Peyer's patch (tissue), 4 donors: ENCODE data around the gene NEUROG2. TPM values are rescaled to one million over a fixed set of nuclear protein-coding genes. Genes with fewer than 3 reads are reported as not detected.

Experiments used
- DNase-seq, 3 donors: peaks; one replicate each; pipeline ENCODE4 v3.0.0-alpha.2; 2017 to 2019
- H3K27ac ChIP-seq, 4 donors: fragments of 200-600 bp; sonication (generic); one replicate each; pipeline ENCODE4 v1.5.1; 2016 to 2019
- H3K27me3 ChIP-seq, 2 donors: fragments of 200-600 bp; sonication (generic); one replicate each; pipeline ENCODE4 v1.5.1; 2019
- H3K36me3 ChIP-seq, 3 donors: fragments of 200-600 bp; sonication (generic); one replicate each; pipeline ENCODE4 v1.5.1; 2016 to 2019
- H3K4me1 ChIP-seq, 4 donors: fragments of 200-600 bp; sonication (generic); one replicate each; pipeline ENCODE4 v1.5.1; 2016 to 2019
- H3K4me3 ChIP-seq, 4 donors: fragments of 200-600 bp; sonication (generic); 1 replicate in 3 of 4; 2 replicates in 1 of 4; pipeline ENCODE4 v1.5.1; 2016 to 2019; ENCODE audit warnings: mild to moderate bottlenecking in 1 of 4
- H3K9me3 ChIP-seq, 4 donors: fragments of 200-600 bp; sonication (generic); one replicate each; pipeline ENCODE4 v1.5.1; 2016 to 2019; ENCODE audit warnings: mild to moderate bottlenecking in 1 of 4
- POLR2A ChIP-seq, 2 donors: fragments of 450-650 bp; IDR thresholded peaks; one replicate each; pipeline ENCODE4 v1.5.1; 2017; ENCODE audit warnings: antibody characterized with exemption in 2 of 2, mild to moderate bottlenecking in 2 of 2, moderate library complexity in 2 of 2
- total RNA-seq, 4 donors: library from RNA; depleted of rRNA; stranded (reverse); fragments of >200 nt; gene quantifications; one replicate each; pipeline ENCODE4 v1.1.0, GENCODE V29; 2016
- TF ChIP-seq, protein P1 (sequence below), 6 experiments: fragments of 450-650 bp in 4 of 6; fragments of 200-600 bp in 2 of 6; sonication (generic) in 1 of 6; IDR thresholded peaks; one replicate each; pipeline ENCODE4 v1.5.1; 2017 to 2019; ENCODE audit warnings: antibody characterized with exemption in 6 of 6, mild to moderate bottlenecking in 3 of 6, moderate library complexity in 1 of 6

Gene NEUROG2
- total RNA-seq, 4 donors from 2014 or later, result not detected

GRCh38 chr4:112545346-112545745 lies 29.4 kb upstream of the NEUROG2 start:
- H3K4me3 ChIP-seq, result no peak overlapping the region
- TF ChIP-seq, protein P1, sequence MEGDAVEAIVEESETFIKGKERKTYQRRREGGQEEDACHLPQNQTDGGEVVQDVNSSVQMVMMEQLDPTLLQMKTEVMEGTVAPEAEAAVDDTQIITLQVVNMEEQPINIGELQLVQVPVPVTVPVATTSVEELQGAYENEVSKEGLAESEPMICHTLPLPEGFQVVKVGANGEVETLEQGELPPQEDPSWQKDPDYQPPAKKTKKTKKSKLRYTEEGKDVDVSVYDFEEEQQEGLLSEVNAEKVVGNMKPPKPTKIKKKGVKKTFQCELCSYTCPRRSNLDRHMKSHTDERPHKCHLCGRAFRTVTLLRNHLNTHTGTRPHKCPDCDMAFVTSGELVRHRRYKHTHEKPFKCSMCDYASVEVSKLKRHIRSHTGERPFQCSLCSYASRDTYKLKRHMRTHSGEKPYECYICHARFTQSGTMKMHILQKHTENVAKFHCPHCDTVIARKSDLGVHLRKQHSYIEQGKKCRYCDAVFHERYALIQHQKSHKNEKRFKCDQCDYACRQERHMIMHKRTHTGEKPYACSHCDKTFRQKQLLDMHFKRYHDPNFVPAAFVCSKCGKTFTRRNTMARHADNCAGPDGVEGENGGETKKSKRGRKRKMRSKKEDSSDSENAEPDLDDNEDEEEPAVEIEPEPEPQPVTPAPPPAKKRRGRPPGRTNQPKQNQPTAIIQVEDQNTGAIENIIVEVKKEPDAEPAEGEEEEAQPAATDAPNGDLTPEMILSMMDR (IDR thresholded peaks at IDR 0.05), result no peak
- no peak for TF ChIP-seq POLR2A (IDR thresholded peaks at IDR 0.05)
- H3K4me1 ChIP-seq, result no peaks in the 10 kb centered on the region
- H3K9me3 ChIP-seq, result no peaks in the 10 kb centered on the region
- no peak overlapping the region for H3K27ac ChIP-seq
- no peaks in the 10 kb centered on the region for H3K27me3 ChIP-seq
- no peaks in the 10 kb centered on the region for H3K36me3 ChIP-seq
- DNase-seq, result no peak

DNA sequence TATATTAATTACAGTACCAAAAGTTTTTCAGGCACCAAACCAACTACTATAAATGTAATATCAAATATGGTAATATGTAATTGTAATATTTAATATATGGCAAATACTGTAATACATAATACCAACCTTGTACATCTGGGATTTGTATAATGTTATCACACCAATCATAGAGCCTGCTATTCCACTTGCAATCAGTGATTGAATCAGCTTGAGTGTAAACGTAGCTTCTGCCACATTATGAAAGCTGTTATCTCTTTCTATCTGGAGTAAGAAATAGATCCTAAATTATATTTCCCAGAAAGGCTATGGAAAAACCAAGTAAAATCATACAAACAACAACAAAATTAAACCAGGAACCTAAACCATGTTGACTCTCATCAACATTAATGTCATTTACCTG lies 24.7 kb upstream of the NEUROG2 start:
- Histone ChIP-seq H3K4me1 (no peaks in the 10 kb centered on the region), H3K4me3 (no peak overlapping the region), H3K27ac (no peak overlapping the region), H3K36me3 (no peaks in the 10 kb centered on the region), H3K9me3 (no peaks in the 10 kb centered on the region), H3K27me3 (no peaks in the 10 kb centered on the region)
- no peak for DNase-seq
- TF ChIP-seq, protein P1 (IDR thresholded peaks at IDR 0.05), result no peak
- TF ChIP-seq POLR2A (IDR thresholded peaks at IDR 0.05), result no peak

GRCh38 chr4:112536123-112536522 lies 20.1 kb upstream of the NEUROG2 start:
- H3K36me3 ChIP-seq, result no peaks in the 10 kb centered on the region
- H3K27ac ChIP-seq, result no peak overlapping the region
- no peaks in the 10 kb centered on the region for H3K4me1 ChIP-seq
- no peaks in the 10 kb centered on the region for H3K9me3 ChIP-seq
- no peak for DNase-seq
- no peaks in the 10 kb centered on the region for H3K27me3 ChIP-seq
- no peak for TF ChIP-seq POLR2A (IDR thresholded peaks at IDR 0.05)
- TF ChIP-seq, protein P1 (IDR thresholded peaks at IDR 0.05), result no peak
- H3K4me3 ChIP-seq, result no peak overlapping the region

GRCh38 chr4:112532267-112532666 lies 16.3 kb upstream of the NEUROG2 start:
- H3K4me3 ChIP-seq, result no peak overlapping the region
- no peaks in the 10 kb centered on the region for H3K36me3 ChIP-seq
- H3K27me3 ChIP-seq, result peaks cover 0 to 4% of the 10 kb centered on the region in 2 donors
- no peaks in the 10 kb centered on the region for H3K4me1 ChIP-seq
- TF ChIP-seq, protein P1 (IDR thresholded peaks at IDR 0.05), result no peak
- no peak for TF ChIP-seq POLR2A (IDR thresholded peaks at IDR 0.05)
- H3K27ac ChIP-seq, result no peak overlapping the region
- no peak for DNase-seq
- no peaks in the 10 kb centered on the region for H3K9me3 ChIP-seq

DNA sequence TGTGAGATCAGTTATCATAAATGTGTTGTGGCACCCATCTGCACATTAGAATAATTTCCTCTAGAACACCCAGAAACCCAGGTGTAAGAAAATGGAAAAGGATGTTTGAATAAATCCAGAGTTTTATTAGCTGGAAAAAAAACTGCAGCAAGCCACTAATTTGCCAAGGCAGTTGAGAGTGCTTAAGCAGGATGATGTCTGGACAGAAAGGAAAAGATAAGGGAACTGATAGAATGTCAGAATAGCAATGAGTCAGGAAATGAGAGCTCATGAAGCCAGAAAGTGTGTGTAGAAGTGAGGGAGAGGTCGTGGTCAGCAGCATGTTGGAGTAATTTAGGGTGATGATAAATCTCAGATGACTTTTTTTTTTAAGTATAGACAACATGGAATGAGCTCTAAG lies 15.2 kb upstream of the NEUROG2 start:
- Histone ChIP-seq H3K4me1 (no peaks in the 10 kb centered on the region), H3K27me3 (peaks cover 0 to 6% of the 10 kb centered on the region in 2 donors), H3K9me3 (no peaks in the 10 kb centered on the region), H3K36me3 (no peaks in the 10 kb centered on the region), H3K4me3 (no peak overlapping the region), H3K27ac (no peak overlapping the region)
- TF ChIP-seq, protein P1 (IDR thresholded peaks at IDR 0.05), result no peak
- no peak for TF ChIP-seq POLR2A (IDR thresholded peaks at IDR 0.05)
- DNase-seq, result no peak

DNA sequence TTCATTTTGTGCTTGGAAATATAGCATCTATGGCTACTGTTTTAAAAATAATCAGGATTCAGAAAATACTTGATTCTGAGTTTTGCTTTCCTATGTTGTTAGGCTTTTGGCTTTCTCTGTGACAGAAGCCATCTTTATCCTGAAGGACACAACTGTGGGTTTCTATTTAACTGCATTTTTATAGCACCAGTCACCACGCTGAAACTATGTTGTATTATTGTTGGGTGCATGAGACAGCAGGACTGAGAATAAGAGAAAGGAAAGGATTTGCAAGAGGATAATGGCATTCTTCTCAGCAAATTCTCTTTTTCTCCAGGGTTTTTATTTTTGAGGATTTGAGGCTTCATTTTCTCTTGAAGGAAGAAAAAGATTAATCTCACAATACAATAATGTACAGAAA lies 10.1 kb upstream of the NEUROG2 start:
- no peak for TF ChIP-seq POLR2A (IDR thresholded peaks at IDR 0.05)
- TF ChIP-seq, protein P1 (IDR thresholded peaks at IDR 0.05), result no peak
- Histone ChIP-seq H3K4me1 (peaks cover 0 to 15% (median 0%) of the 10 kb centered on the region in 4 donors), H3K27ac (no peak overlapping the region), H3K9me3 (no peaks in the 10 kb centered on the region), H3K27me3 (peaks cover 0 to 36% of the 10 kb centered on the region in 2 donors), H3K4me3 (no peak overlapping the region), H3K36me3 (no peaks in the 10 kb centered on the region)
- no peak for DNase-seq
